GM19043 (cell line): ENCODE measurements around the gene MCIDAS.

Experiments
- ATAC-seq: cut with Tn5 transposase; IDR thresholded peaks from one replicate; pipeline ENCODE4 v1.9.1; 2021; ENCODE audit warnings: low read depth; ENCODE audit not compliant: unreplicated experiment

MCIDAS gene

GRCh38 chr5:55222985-55223811 is 3.9 kb downstream of the MCIDAS start:
- ATAC-seq: no peak

- no peak for ATAC-seq
These were observed 4.8 kb downstream of the MCIDAS start for GRCh38 chr5:55222092-55222984.

GRCh38 chr5:55220433-55221185 is 6.5 kb downstream of the MCIDAS start:
- no peak for ATAC-seq

- ATAC-seq: no peak
These were observed 7.3 kb downstream of the MCIDAS start for GRCh38 chr5:55219770-55220169.

GRCh38 chr5:55218967-55219366 is 8.1 kb downstream of the MCIDAS start:
- no peak for ATAC-seq

GRCh38 chr5:55211184-55211874 is 15.8 kb downstream of the MCIDAS start:
- ATAC-seq: no peak

- no peak for ATAC-seq
These were observed 22.1 kb downstream of the MCIDAS start for GRCh38 chr5:55205001-55205400.

GRCh38 chr5:55191165-55191564 is 36.0 kb downstream of the MCIDAS start:
- no peak for ATAC-seq

GRCh38 chr5:55188656-55189540 is 38.2 kb downstream of the MCIDAS start:
- no peak for ATAC-seq

GRCh38 chr5:55187370-55187769 is 39.7 kb downstream of the MCIDAS start:
- ATAC-seq: no peak

- ATAC-seq: no peak
These were observed 47.1 kb downstream of the MCIDAS start for GRCh38 chr5:55180016-55180415.

- ATAC-seq: no peak
These were observed 50.0 kb downstream of the MCIDAS start for GRCh38 chr5:55177078-55177477.

- ATAC-seq: no peak
These were observed 50.8 kb downstream of the MCIDAS start for GRCh38 chr5:55176176-55176818.

GRCh38 chr5:55175781-55176175 is 51.3 kb downstream of the MCIDAS start:
- no peak for ATAC-seq

GRCh38 chr5:55173687-55174230 is 53.4 kb downstream of the MCIDAS start:
- ATAC-seq: peak; percentile 13

GRCh38 chr5:55172937-55173686 is 54.0 kb downstream of the MCIDAS start, which contains the start of gene CDC20B:
Gene CDC20B, minus strand, starts transcription at chr5:55173177. Its CDS starts 177 bp downstream, at chr5:55173000.
- ATAC-seq: peak; percentile 71

- peak; percentile 56 for ATAC-seq
These were observed 54.8 kb downstream of the MCIDAS start for GRCh38 chr5:55172051-55172899.
